Adipocyte (in vitro differentiated cells): Measurements from ENCODE around the gene PTMS.

ENCODE experiments used
- DNase-seq: peaks from one replicate; pipeline ENCODE4 v3.0.0-alpha.2; 2015; ENCODE audit warnings: low read depth
- H3K27me3 ChIP-seq: replicated peaks from 2 replicates; pipeline ENCODE4 v1.7.0; 2013; ENCODE audit warnings: mild to moderate bottlenecking, low read length, moderate library complexity; ENCODE audit not compliant: control insufficient read depth, insufficient read depth
- H3K36me3 ChIP-seq: 2 replicates; pipeline ENCODE4 v1.7.0; 2013; ENCODE audit warnings: low read length, mild to moderate bottlenecking, moderate library complexity; ENCODE audit not compliant: control insufficient read depth, insufficient read depth, severe bottlenecking
- H3K4me1 ChIP-seq: 2 replicates; pipeline ENCODE4 v1.7.0; 2013; ENCODE audit warnings: mild to moderate bottlenecking, low read length, moderate library complexity; ENCODE audit not compliant: control insufficient read depth, insufficient read depth
- H3K4me3 ChIP-seq: 2 replicates; pipeline ENCODE4 v1.7.0; 2013; ENCODE audit warnings: mild to moderate bottlenecking, low read length, moderate library complexity
- H3K9ac ChIP-seq: 2 replicates; pipeline ENCODE4 v1.7.0; 2013; ENCODE audit warnings: mild to moderate bottlenecking, low read length, moderate library complexity
- H3K9me3 ChIP-seq: 2 replicates; pipeline ENCODE4 v1.7.0; 2013; ENCODE audit warnings: mild to moderate bottlenecking, low read length, moderate library complexity; ENCODE audit not compliant: control insufficient read depth

The PTMS gene

DNA sequence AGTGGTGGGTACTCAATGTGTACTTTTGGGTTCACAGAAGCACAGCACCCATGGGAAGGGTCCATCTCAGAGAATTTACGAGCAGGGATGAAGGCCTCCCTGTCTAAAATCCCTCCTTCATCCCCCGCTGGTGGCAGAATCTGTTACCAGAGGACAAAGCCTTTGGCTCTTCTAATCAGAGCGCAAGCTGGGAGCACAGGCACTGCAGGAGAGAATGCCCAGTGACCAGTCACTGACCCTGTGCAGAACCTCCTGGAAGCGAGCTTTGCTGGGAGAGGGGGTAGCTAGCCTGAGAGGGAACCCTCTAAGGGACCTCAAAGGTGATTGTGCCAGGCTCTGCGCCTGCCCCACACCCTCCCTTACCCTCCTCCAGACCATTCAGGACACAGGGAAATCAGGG, 54.0 kb downstream of the PTMS start:
- Histone ChIP-seq H3K27me3 (peaks cover 47% of the 10 kb centered on the region), H3K4me1 (peaks cover 7% of the 10 kb centered on the region), H3K4me3 (no peak overlapping the region), H3K9me3 (no peaks in the 10 kb centered on the region), H3K9ac (no peak overlapping the region), H3K36me3 (no peaks in the 10 kb centered on the region)
- no peak for DNase-seq
